Suprapubic skin (tissue), 4 donors: Measurements from ENCODE around the gene MEF2B. TPM values are rescaled to one million over a fixed set of nuclear protein-coding genes. Genes with fewer than 3 reads are reported as not detected.
"Not testable (repeated sequence)": the region's sequence is repeated elsewhere in the genome, so short reads cannot be mapped to it uniquely, and the experiment has no call there.

Experiments
- DNase-seq, 2 donors: peaks; one replicate each; pipeline ENCODE4 v3.0.0-alpha.2; 2019; ENCODE audit warnings: low spot score in 2 of 2
- H3K27ac ChIP-seq: fragments of 200-600 bp; sonication (generic); one replicate; pipeline ENCODE4 v1.5.1; 2019
- H3K27me3 ChIP-seq: fragments of 200-600 bp; sonication (generic); one replicate; pipeline ENCODE4 v1.5.1; 2019
- H3K36me3 ChIP-seq: fragments of 200-600 bp; sonication (generic); one replicate; pipeline ENCODE4 v1.5.1; 2019
- H3K4me1 ChIP-seq: fragments of 200-600 bp; sonication (generic); one replicate; pipeline ENCODE4 v1.5.1; 2019
- H3K4me3 ChIP-seq: fragments of 200-600 bp; sonication (generic); one replicate; pipeline ENCODE4 v1.5.1; 2019; ENCODE audit warnings: mild to moderate bottlenecking
- H3K9me3 ChIP-seq: fragments of 200-600 bp; sonication (generic); one replicate; pipeline ENCODE4 v1.5.1; 2019
- EP300 ChIP-seq: sonication (generic); formaldehyde crosslinking; IDR thresholded peaks from one replicate; pipeline ENCODE4 v1.6.1; 2017; ENCODE audit warnings: antibody characterized with exemption
- POLR2A ChIP-seq, 2 donors: fragments of 450-650 bp; IDR thresholded peaks; one replicate each; pipeline ENCODE4 v1.6.1; 2017; ENCODE audit warnings: antibody characterized with exemption in 2 of 2, mild to moderate bottlenecking in 2 of 2, moderate library complexity in 2 of 2
- POLR2AphosphoS5 ChIP-seq, 3 donors: sonication (generic); formaldehyde crosslinking; IDR thresholded peaks; one replicate each; pipeline ENCODE4 v1.6.1; 2017; ENCODE audit warnings: antibody characterized with exemption in 3 of 3
- WGBS: methylation state at CpG from one replicate; pipeline ENCODE4 v1.1.5; 2018; 5-methylcytosine and 5-hydroxymethylcytosine counted together
- total RNA-seq, 4 donors: library from RNA; depleted of rRNA; stranded (reverse); fragments of >200 nt; gene quantifications; one replicate each; pipeline ENCODE4 v1.1.0, GENCODE V29; 2016
- TF ChIP-seq, protein P1 (sequence below), 2 donors: fragments of 200-600 bp in 1 of 2; fragments of 450-650 bp in 1 of 2; sonication (generic) in 1 of 2; IDR thresholded peaks; one replicate each; pipeline ENCODE4 v1.5.1; 2016 to 2019; ENCODE audit warnings: antibody characterized with exemption in 2 of 2, mild to moderate bottlenecking in 1 of 2, moderate library complexity in 1 of 2

Gene MEF2B
- total RNA-seq, 4 donors from 2014 or later: 0.68 to 1.8 (median 0.73) TPM; not detected in 1

DNA sequence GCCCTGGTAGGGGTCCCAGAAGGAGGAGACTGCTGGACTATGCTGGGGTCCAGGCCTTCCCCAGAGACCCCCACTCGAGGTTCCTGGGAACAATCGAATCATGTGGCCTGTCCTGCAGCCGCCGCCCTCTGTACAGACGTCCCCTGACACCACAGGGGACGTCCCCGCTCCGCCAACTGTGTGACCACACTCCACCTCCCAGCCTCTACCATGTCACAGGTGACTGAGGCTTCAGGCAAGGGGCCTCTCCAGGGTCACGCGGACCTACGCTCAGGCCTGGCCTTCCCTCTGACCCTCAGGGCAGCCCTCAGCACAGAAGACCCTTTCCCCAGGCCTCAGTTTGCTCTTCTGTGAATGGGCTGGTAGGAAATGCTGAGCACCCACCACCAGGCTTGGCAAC is 18.6 kb downstream of the MEF2B start:
- Histone ChIP-seq H3K36me3 (peaks cover 33% of the 10 kb centered on the region), H3K27ac (no peak overlapping the region), H3K9me3 (no peaks in the 10 kb centered on the region), H3K4me1 (no peaks in the 10 kb centered on the region), H3K4me3 (no peak overlapping the region), H3K27me3 (no peaks in the 10 kb centered on the region)
- DNase-seq: no peak
- 100% methylated on average over 3 of the region's 11 CpGs for WGBS
- TF ChIP-seq POLR2AphosphoS5 (IDR thresholded peaks at IDR 0.05) (no peak), EP300 (no peak), POLR2A (IDR thresholded peaks at IDR 0.05) (no peak)
- TF ChIP-seq, protein P1, sequence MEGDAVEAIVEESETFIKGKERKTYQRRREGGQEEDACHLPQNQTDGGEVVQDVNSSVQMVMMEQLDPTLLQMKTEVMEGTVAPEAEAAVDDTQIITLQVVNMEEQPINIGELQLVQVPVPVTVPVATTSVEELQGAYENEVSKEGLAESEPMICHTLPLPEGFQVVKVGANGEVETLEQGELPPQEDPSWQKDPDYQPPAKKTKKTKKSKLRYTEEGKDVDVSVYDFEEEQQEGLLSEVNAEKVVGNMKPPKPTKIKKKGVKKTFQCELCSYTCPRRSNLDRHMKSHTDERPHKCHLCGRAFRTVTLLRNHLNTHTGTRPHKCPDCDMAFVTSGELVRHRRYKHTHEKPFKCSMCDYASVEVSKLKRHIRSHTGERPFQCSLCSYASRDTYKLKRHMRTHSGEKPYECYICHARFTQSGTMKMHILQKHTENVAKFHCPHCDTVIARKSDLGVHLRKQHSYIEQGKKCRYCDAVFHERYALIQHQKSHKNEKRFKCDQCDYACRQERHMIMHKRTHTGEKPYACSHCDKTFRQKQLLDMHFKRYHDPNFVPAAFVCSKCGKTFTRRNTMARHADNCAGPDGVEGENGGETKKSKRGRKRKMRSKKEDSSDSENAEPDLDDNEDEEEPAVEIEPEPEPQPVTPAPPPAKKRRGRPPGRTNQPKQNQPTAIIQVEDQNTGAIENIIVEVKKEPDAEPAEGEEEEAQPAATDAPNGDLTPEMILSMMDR (IDR thresholded peaks at IDR 0.05): no peak

DNA sequence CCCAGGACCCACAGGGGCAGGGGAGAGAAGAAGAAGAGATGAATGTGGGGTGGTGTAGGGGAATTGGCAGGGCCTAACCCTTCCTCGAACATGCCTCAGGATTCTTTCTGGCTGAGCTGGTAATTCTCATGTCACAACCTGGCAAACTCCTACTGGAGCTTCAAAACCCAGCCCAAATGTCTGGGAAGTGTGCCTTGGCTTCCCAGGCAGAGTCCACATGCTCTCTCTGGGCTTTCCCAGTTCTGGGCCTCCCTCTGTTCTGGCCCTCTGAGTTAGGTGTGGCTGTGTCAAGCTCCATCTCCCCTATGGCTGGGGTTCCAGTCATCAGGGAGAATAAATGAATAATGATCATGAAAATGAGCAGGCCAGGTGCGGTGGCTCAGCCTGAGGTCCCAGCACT is 20.6 kb downstream of the MEF2B start:
- no peak overlapping the region for H3K27ac ChIP-seq

DNA sequence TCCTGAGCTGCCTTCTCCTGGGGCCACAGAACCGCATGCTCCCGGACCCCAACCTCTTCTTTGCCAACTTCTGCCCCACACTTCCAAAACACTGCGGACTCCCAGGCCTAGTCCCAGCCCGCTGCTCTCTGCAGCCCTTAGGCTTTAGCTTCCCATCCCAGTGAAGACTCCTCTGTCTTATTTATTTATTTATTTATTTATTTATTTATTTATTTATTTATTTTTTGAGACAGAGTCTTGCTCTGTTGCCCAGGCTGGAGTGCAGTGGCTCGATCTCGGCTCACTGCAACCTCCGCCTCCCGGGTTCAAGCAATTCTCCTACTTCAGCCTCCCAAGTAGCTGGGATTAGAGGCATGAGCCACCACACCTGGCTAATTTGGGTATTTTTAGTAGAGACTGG is 21.6 kb downstream of the MEF2B start:
- not testable (repeated sequence) for DNase-seq, H3K27ac ChIP-seq, H3K4me1 ChIP-seq, H3K4me3 ChIP-seq, H3K27me3 ChIP-seq, H3K9me3 ChIP-seq
- H3K36me3 ChIP-seq: peaks cover 33% of the 10 kb centered on the region
- 94% methylated on average over 8 of the region's 8 CpGs for WGBS

More for the DNA sequence above, 20.6 kb downstream of the MEF2B start:
- TF ChIP-seq EP300 (no peak), POLR2AphosphoS5 (IDR thresholded peaks at IDR 0.05) (no peak), POLR2A (IDR thresholded peaks at IDR 0.05) (no peak)
- TF ChIP-seq, protein P1 (IDR thresholded peaks at IDR 0.05): no peak
- Histone ChIP-seq H3K4me1 (peaks cover 3% of the 10 kb centered on the region), H3K36me3 (peaks cover 33% of the 10 kb centered on the region), H3K4me3 (no peak overlapping the region), H3K27me3 (no peaks in the 10 kb centered on the region), H3K9me3 (no peaks in the 10 kb centered on the region)
- no peak for DNase-seq
- WGBS: 69% methylated on average over 1 of the region's 2 CpGs

DNA sequence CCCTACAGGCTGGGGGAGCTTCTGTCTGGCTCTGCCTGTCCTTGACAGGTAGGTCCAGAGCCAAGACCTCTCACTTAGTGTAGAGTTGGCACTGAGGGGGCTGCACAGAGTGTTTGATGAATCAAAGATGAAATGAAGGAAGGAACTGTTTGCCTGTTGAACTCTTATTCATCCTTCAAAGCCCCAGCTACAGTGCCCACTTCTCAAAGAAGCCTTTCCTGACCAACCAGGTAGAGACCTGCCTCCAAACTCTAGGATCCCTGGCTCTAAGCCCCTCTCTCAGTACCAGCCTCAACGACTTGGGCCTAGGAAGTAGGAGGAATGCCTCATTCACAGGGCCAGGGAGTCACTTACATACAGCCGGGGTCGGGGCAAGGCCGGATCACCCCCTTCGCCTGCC is 22.7 kb downstream of the MEF2B start:
- TF ChIP-seq POLR2A (IDR thresholded peaks at IDR 0.05) (no peak), EP300 (no peak), POLR2AphosphoS5 (IDR thresholded peaks at IDR 0.05) (no peak)
- TF ChIP-seq, protein P1 (IDR thresholded peaks at IDR 0.05): no peak
- H3K9me3 ChIP-seq: no peaks in the 10 kb centered on the region
- 93% methylated on average over 3 of the region's 5 CpGs for WGBS
- H3K4me1 ChIP-seq: peaks cover 3% of the 10 kb centered on the region
- H3K4me3 ChIP-seq: no peak overlapping the region
- H3K27ac ChIP-seq: no peak overlapping the region
- peaks cover 33% of the 10 kb centered on the region for H3K36me3 ChIP-seq
- DNase-seq: no peak
- no peaks in the 10 kb centered on the region for H3K27me3 ChIP-seq

DNA sequence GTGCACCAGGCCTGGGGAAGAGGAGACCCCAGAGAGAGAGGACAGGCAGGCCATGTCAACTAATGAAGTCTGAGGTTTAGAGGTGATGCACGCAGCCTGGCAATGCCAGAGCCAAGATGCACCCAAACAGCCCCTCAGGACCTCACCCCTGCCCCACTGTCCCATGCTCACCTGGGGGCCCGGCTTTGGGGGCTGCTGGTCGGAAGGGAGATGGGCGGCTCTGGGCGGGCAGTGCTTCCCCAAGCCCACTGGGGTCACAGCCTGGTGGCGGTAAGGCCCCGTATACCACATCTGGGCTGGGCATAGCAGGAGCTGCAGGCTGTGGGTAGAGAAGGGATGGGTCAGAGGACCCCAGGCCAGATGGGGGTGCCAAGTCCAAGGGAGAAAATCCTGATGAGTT is 23.2 kb downstream of the MEF2B start:
- TF ChIP-seq POLR2AphosphoS5 (IDR thresholded peaks at IDR 0.05) (no peak), EP300 (no peak), POLR2A (IDR thresholded peaks at IDR 0.05) (no peak)
- TF ChIP-seq, protein P1 (IDR thresholded peaks at IDR 0.05): no peak
- Histone ChIP-seq H3K27me3 (no peaks in the 10 kb centered on the region), H3K36me3 (peaks cover 33% of the 10 kb centered on the region), H3K4me3 (no peak overlapping the region), H3K9me3 (no peaks in the 10 kb centered on the region), H3K4me1 (peaks cover 3% of the 10 kb centered on the region), H3K27ac (no peak overlapping the region)
- 91% methylated on average over 5 of the region's 7 CpGs for WGBS
- DNase-seq: no peak
